Thyroid gland (tissue), 4 donors: ENCODE data around the gene OTOP3.

ENCODE experiments used
- CTCF ChIP-seq, 6 experiments: fragments of 200-600 bp in 3 of 6; fragments of 450-650 bp in 3 of 6; sonication (generic) in 3 of 6; IDR thresholded peaks; one replicate each; pipeline ENCODE4 v1.5.1; 2016 to 2019; ENCODE audit warnings: antibody characterized with exemption in 6 of 6, mild to moderate bottlenecking in 2 of 6, inconsistent platforms in 1 of 6, moderate library complexity in 1 of 6
- POLR2A ChIP-seq, 2 donors: fragments of 450-650 bp; IDR thresholded peaks; one replicate each; pipeline ENCODE4 v1.6.1; 2017; ENCODE audit warnings: antibody characterized with exemption in 2 of 2, mild to moderate bottlenecking in 2 of 2, moderate library complexity in 1 of 2

- TF ChIP-seq CTCF (IDR thresholded peaks at IDR 0.05) = no peak
- no peak for TF ChIP-seq POLR2A (IDR thresholded peaks at IDR 0.05)
Observed at GRCh38 chr17:74935048-74935447, 650 bp upstream of the OTOP3 start.
